Measurements from ENCODE around the gene SYK.
"Not testable (repeated sequence)": the region's sequence is repeated elsewhere in the genome, so short reads cannot be mapped to it uniquely, and the experiment has no call there.

SYK gene

DNA sequence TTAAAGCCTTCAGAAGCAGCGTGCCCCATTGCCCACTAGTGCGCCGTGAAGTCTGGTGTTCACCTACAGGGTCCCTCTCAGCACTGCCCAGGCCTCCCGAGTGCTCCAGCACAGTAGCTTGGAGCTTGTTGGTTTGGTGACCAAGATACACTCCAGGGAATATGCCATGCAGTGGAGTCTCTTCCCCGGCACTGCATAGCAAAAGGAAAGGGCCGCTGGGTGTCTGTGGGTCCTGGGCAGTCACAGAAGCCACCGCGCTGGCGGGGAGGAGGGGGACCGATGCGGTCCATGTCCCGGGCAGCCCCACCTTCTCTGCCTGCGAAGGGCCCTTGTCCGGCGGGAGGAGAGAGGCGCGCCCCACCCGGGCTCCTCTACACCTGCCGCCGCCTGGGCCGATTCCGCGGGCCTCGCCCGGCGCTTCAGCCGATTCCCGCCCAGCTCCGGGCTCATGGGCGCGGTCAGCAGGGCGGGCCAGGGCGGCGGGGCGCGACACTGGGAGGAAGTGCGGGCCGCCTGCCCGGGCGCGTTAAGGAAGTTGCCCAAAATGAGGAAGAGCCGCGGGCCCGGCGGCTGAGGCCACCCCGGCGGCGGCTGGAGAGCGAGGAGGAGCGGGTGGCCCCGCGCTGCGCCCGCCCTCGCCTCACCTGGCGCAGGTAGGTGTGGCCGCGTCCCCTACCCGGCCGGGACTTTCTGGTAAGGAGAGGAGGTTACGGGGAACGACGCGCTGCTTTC is at the start of gene SYK:
SYK (plus strand) TSS at position 579 of the 732 bp plus-strand sequence. CDS start 42,080 bp downstream, outside the sequence.
- DNase-seq (ENCODE audit: low read depth): no peak

DNA sequence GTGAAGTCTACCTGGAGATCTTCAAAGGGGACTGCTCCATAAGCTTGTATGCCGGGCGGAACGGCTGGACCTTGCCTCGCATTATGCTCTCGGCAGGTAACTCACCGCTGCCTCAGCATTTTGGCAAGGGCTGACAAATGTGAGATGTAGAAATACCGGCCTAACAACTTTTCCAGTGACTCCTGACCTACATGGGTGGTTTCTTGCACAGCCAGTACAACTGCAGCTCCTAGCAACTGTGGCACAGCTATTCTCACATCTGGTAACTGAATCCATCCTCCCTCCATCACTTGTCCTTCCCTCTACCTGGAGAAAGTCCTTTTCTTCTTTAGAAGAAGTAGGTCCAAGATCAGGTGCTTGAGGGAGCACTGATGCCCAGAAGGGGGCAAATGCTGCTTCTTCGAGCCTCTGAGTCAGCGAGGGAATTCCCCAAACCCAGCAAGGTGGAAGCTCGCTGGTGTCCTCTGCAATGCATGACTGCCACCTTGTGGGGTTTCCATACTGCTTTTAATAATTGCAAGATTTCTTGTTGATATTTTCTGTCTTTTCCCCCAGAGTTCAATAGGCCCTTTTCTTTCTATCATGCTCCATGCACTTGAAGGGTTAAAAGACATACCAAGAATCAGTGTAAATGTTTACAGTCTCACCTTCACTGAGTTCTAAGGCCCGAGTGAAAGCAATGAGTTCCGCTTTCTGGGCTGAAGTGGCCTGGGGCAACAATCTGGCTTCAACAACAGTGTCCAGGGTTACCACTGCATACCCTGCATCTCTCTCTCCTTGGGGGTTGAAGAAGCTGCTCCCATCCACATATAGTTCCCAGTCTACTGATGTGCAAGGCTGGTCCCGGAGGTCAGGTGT is 45.9 kb upstream of the SYK start:
- DNase-seq (ENCODE audit: low read depth): peak; percentile 15

- DNase-seq (ENCODE audit: low read depth): not testable (repeated sequence)
These were observed 41.0 kb upstream of the SYK start for GRCh38 chr9:90760577-90760976.

GRCh38 chr9:90766731-90767130 is 34.9 kb upstream of the SYK start:
- no peak for DNase-seq (ENCODE audit: low read depth)

GRCh38 chr9:90767523-90768100 is 34.0 kb upstream of the SYK start:
- DNase-seq (ENCODE audit: low read depth): no peak

GRCh38 chr9:90770182-90770738 is 31.4 kb upstream of the SYK start:
- no peak for DNase-seq (ENCODE audit: low read depth)

- DNase-seq (ENCODE audit: low read depth): no peak
These were observed 30.7 kb upstream of the SYK start for GRCh38 chr9:90770927-90771326.

DNA sequence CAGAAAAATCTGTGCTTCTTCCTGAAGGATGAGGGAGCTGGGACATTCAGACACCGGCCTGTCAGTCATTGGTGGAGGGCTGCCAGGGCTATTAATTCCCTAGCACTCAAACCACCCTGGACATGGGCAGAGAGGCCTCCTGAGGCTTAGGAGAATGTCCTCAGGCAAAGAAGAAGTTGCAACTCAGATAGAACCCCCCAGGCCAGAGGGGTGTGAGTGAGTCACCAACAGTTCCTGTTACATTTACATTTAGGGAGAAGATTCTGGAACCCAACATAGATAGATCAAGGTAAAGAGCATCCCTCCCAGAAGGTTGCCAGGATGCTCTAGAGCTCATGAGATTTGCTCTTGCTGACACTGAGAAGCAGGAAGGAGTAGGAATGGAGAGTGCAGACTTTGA is 29.2 kb upstream of the SYK start:
- DNase-seq (ENCODE audit: low read depth): no peak

DNA sequence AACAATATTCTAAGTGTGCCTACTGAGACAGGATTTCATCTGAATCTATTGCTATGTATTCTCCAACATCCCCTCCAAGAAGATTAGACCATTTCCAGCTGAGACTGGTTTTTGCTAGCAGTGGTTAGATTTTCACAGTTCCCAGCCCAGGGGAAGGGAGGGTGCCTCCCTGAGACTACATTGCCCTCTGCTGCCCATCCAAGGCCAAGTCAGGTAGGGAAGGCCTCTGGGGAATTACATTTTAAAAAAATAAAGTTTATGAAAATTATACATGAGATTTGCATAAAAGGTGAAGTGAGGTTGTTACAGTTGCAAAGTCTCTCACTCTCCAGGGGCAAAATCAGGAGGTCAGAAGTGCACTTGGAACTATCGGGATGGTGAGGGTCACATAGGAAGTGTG is 28.0 kb upstream of the SYK start:
- DNase-seq (ENCODE audit: low read depth): no peak

DNA sequence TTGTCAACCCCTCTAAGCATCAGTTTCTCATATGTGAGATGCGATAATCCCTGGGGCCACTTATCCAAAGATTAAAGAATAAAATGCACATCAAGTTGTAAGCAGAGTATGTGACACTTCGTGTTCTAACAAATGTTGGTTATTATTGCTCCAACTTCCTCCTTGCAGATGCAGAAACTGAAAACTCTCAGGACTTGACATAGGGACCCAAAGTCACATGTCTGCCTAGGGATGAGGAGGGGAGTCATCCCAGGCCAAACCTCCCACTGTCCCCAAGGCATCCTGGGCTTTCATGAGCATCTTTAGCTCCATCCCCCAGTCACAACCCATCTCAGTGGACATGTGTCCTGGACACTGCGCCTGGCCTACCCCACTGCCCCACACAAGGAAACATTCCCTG is 27.5 kb upstream of the SYK start:
- no peak for DNase-seq (ENCODE audit: low read depth)

DNA sequence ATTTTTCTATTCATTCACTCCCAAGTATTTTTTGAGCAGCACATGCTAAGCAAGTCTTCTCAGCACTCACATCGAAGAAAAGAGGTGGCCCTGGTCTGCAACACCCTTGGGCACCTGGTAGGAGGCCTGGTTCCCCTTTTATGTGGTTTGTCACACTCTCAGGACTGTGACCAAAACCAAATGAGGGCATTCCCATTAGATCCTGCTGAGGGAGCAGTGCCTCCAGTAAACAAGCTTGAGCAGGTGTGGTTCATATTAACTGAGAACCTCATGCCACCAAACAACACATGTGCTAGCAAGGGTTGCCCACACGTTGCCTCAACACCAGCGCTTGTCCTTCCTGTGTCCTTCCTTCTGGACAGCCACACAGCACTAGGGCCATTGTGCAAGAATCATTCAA is 26.9 kb upstream of the SYK start:
- no peak for DNase-seq (ENCODE audit: low read depth)

DNA sequence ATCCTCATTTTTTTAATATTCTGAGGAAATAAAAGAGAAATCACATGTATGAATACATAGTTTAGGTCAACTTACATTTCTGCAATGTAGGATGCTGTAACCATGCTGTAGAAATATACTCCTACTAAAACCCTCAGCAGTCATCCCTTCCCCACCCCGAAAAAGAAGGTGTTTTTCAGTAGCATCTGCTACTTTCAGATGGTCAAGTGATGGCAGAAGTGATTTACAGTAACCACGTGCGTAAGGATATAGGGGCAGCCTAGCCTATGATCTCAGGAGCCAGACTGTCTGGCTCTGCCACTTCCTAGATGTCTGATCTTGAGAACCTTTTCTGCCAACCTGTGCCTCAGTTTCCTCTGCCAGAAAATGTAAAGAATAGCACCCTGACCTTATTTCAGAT is 26.0 kb upstream of the SYK start:
- no peak for DNase-seq (ENCODE audit: low read depth)

- DNase-seq (ENCODE audit: low read depth): no peak
These were observed 22.9 kb upstream of the SYK start for GRCh38 chr9:90778746-90779145.

DNA sequence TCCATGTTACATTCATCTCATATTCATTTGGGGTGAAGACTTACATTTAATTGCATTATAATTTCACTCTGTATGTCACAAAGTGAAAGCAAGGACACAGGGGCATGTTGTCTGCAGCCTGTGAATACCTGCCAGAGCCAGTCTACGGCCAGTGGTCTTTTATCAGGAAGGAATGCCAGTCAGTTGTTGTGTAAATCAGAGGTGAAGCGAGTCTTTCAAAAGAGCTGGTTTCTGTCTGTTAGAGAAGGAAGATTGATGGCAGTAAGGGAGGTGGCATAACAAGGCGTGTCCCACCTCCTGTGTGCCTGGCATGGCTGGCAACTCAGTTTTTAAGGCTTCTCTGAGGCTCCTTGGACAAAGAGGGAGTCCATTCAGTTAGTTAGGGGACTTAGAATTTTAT is 18.1 kb upstream of the SYK start:
- no peak for DNase-seq (ENCODE audit: low read depth)

- no peak for DNase-seq (ENCODE audit: low read depth)
These were observed 17.7 kb upstream of the SYK start for GRCh38 chr9:90783964-90784363.

GRCh38 chr9:90787771-90788460 is 13.7 kb upstream of the SYK start:
- DNase-seq (ENCODE audit: low read depth): no peak

DNA sequence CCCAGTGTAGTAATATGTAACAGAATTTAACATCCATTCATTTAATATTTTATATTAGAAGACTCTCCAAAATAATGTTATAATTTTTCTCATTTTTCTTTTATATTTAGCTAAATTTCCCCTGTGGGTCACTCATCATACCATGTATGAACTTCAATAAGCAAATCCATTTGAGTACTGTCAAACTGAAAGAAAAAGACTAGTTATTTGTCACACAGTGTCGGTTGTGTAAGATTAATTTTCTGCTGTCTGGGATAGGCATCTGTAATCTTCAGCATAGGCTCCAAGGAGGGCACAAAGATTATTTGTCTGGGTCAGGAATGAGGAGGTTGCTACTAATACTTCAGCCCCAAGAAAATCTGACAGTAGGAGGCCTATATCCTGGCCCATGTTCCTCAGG is 13.1 kb upstream of the SYK start:
- not testable (repeated sequence) for DNase-seq (ENCODE audit: low read depth)

DNA sequence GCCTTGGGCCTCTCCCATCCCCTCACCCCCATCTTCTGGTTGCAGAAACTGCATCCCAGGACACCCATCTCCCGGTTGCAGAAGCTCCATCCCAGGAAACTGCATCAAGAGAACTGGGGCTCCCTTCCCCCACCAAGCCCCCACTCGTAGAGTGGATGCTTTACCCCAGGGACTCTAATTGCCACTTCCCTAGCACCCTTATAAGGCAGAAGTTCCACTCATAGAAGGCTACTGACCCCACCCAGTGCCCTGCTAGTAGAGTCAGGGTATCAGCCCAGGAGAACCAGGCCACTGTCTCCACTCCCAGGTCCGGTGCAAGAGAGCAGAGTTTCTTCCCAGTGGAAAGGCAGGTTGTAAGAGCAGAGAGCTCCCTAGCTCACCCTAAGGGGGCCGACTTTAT is 12.2 kb upstream of the SYK start:
- no peak for DNase-seq (ENCODE audit: low read depth)

- DNase-seq (ENCODE audit: low read depth): no peak
These were observed 11.8 kb upstream of the SYK start for GRCh38 chr9:90789862-90790261.

GRCh38 chr9:90793024-90793423 is 8.6 kb upstream of the SYK start:
- not testable (repeated sequence) for DNase-seq (ENCODE audit: low read depth)

GRCh38 chr9:90793729-90794128 is 7.9 kb upstream of the SYK start:
- DNase-seq (ENCODE audit: low read depth): no peak

GRCh38 chr9:90795084-90795483 is 6.5 kb upstream of the SYK start:
- DNase-seq (ENCODE audit: low read depth): no peak
